ENCODE data around the gene WDR37. TPM values are rescaled to one million over a fixed set of nuclear protein-coding genes. Genes with fewer than 3 reads are reported as not detected.
A peak's percentile ranks its signal among the peaks of the same experiment; 100 is the strongest.

WDR37 gene
- total RNA-seq, 1 experiment from 2014 or later, result 7.6 TPM

GRCh38 chr10:1093696-1094095 lies 37.5 kb downstream of the WDR37 start:
- DNase-seq (ENCODE audit: low read depth, low spot score), result no peak
- in situ Hi-C loops (cut with HindIII; ENCODE audit: low pct_unique_long_range_greater_than_20kb, low sequenced_read_pairs), result no loop called here

GRCh38 chr10:1094112-1095057 lies 38.2 kb downstream of the WDR37 start:
- in situ Hi-C loops (cut with HindIII; ENCODE audit: low pct_unique_long_range_greater_than_20kb, low sequenced_read_pairs), result no loop called here
- no peak for DNase-seq (ENCODE audit: low read depth, low spot score)

- in situ Hi-C loops (cut with HindIII; ENCODE audit: low pct_unique_long_range_greater_than_20kb, low sequenced_read_pairs), result no loop called here
- DNase-seq (ENCODE audit: low read depth, low spot score), result no peak
Observed at GRCh38 chr10:1095498-1095897, 39.3 kb downstream of the WDR37 start.

GRCh38 chr10:1096287-1096889 lies 40.2 kb downstream of the WDR37 start:
- DNase-seq (ENCODE audit: low read depth, low spot score), result no peak
- in situ Hi-C loops (cut with HindIII; ENCODE audit: low pct_unique_long_range_greater_than_20kb, low sequenced_read_pairs), result no loop called here

GRCh38 chr10:1097436-1097835 lies 41.3 kb downstream of the WDR37 start:
- in situ Hi-C loops (cut with HindIII; ENCODE audit: low pct_unique_long_range_greater_than_20kb, low sequenced_read_pairs), result no loop called here
- DNase-seq (ENCODE audit: low read depth, low spot score), result no peak

- in situ Hi-C loops (cut with HindIII; ENCODE audit: low pct_unique_long_range_greater_than_20kb, low sequenced_read_pairs), result no loop called here
- no peak for DNase-seq (ENCODE audit: low read depth, low spot score)
Observed at GRCh38 chr10:1100143-1100542, 44.0 kb downstream of the WDR37 start.

- in situ Hi-C loops (cut with HindIII; ENCODE audit: low pct_unique_long_range_greater_than_20kb, low sequenced_read_pairs), result no loop called here
Observed at GRCh38 chr10:1100691-1101368, 44.6 kb downstream of the WDR37 start.

GRCh38 chr10:1101946-1102345 lies 45.8 kb downstream of the WDR37 start:
- no peak for DNase-seq (ENCODE audit: low read depth, low spot score)
- in situ Hi-C loops (cut with HindIII; ENCODE audit: low pct_unique_long_range_greater_than_20kb, low sequenced_read_pairs), result no loop called here

More at GRCh38 chr10:1100691-1101368, 44.6 kb downstream of the WDR37 start:
- DNase-seq (ENCODE audit: low read depth, low spot score), result peak; percentile 28

- in situ Hi-C loops (cut with HindIII; ENCODE audit: low pct_unique_long_range_greater_than_20kb, low sequenced_read_pairs), result no loop called here
Observed at GRCh38 chr10:1102416-1102815, 46.2 kb downstream of the WDR37 start.

GRCh38 chr10:1102831-1103230 lies 46.6 kb downstream of the WDR37 start:
- in situ Hi-C loops (cut with HindIII; ENCODE audit: low pct_unique_long_range_greater_than_20kb, low sequenced_read_pairs), result no loop called here
- no peak for DNase-seq (ENCODE audit: low read depth, low spot score)

More at GRCh38 chr10:1102416-1102815, 46.2 kb downstream of the WDR37 start:
- DNase-seq (ENCODE audit: low read depth, low spot score), result no peak

GRCh38 chr10:1103551-1103950 lies 47.4 kb downstream of the WDR37 start:
- in situ Hi-C loops (cut with HindIII; ENCODE audit: low pct_unique_long_range_greater_than_20kb, low sequenced_read_pairs), result no loop called here
- no peak for DNase-seq (ENCODE audit: low read depth, low spot score)

GRCh38 chr10:1104971-1105370 lies 48.8 kb downstream of the WDR37 start:
- in situ Hi-C loops (cut with HindIII; ENCODE audit: low pct_unique_long_range_greater_than_20kb, low sequenced_read_pairs), result no loop called here
- DNase-seq (ENCODE audit: low read depth, low spot score), result no peak

GRCh38 chr10:1107004-1107403 lies 50.8 kb downstream of the WDR37 start:
- in situ Hi-C loops (cut with HindIII; ENCODE audit: low pct_unique_long_range_greater_than_20kb, low sequenced_read_pairs), result no loop called here
- DNase-seq (ENCODE audit: low read depth, low spot score), result no peak

- in situ Hi-C loops (cut with HindIII; ENCODE audit: low pct_unique_long_range_greater_than_20kb, low sequenced_read_pairs), result no loop called here
- no peak for DNase-seq (ENCODE audit: low read depth, low spot score)
Observed at GRCh38 chr10:1107679-1108078, 51.5 kb downstream of the WDR37 start.

GRCh38 chr10:1109795-1110673 lies 53.8 kb downstream of the WDR37 start:
- in situ Hi-C loops (cut with HindIII; ENCODE audit: low pct_unique_long_range_greater_than_20kb, low sequenced_read_pairs), result no loop called here
- DNase-seq (ENCODE audit: low read depth, low spot score), result peak; percentile 69

- DNase-seq (ENCODE audit: low read depth, low spot score), result no peak
- in situ Hi-C loops (cut with HindIII; ENCODE audit: low pct_unique_long_range_greater_than_20kb, low sequenced_read_pairs), result no loop called here
Observed at GRCh38 chr10:1110674-1111119, 54.5 kb downstream of the WDR37 start.

GRCh38 chr10:1114315-1114714 lies 58.1 kb downstream of the WDR37 start:
- in situ Hi-C loops (cut with HindIII; ENCODE audit: low pct_unique_long_range_greater_than_20kb, low sequenced_read_pairs), result no loop called here
- no peak for DNase-seq (ENCODE audit: low read depth, low spot score)
